Mesendoderm (in vitro differentiated cells): ENCODE data around the gene BAZ2B.
A peak's percentile ranks its signal among the peaks of the same experiment; 100 is the strongest.

Experiments
- DNase-seq: peaks from one replicate; pipeline ENCODE4 v3.0.0; 2013
- H2AK5ac ChIP-seq: 2 replicates; pipeline ENCODE4 v1.6.1; 2013; ENCODE audit warnings: low read length, inconsistent platforms
- H2BK120ac ChIP-seq: 2 replicates; pipeline ENCODE4 v1.6.1; 2013; ENCODE audit warnings: low read depth, mild to moderate bottlenecking, low read length, moderate library complexity, mixed read lengths
- H2BK15ac ChIP-seq: replicated peaks from 2 replicates; pipeline ENCODE4 v1.6.1; 2013; ENCODE audit warnings: low read depth, mild to moderate bottlenecking, moderate library complexity
- H2BK5ac ChIP-seq: 2 replicates; pipeline ENCODE4 v1.6.1; 2013; ENCODE audit warnings: low read length, inconsistent platforms
- H3K18ac ChIP-seq: 2 replicates; pipeline ENCODE4 v1.6.1; 2013; ENCODE audit warnings: mild to moderate bottlenecking, low read length, mixed read lengths
- H3K23ac ChIP-seq: one replicate; pipeline ENCODE4 v1.6.1; 2013; ENCODE audit warnings: low read length
- H3K27ac ChIP-seq: 2 replicates; pipeline ENCODE4 v1.5.1; 2013; ENCODE audit warnings: low read depth, mild to moderate bottlenecking, inconsistent platforms, low read length, moderate library complexity
- H3K27me3 ChIP-seq: 2 replicates; pipeline ENCODE4 v1.6.1; 2013; ENCODE audit warnings: low read length, control low read depth, mild to moderate bottlenecking, inconsistent platforms; ENCODE audit not compliant: insufficient read depth, poor library complexity
- H3K36me3 ChIP-seq: 2 replicates; pipeline ENCODE4 v1.6.1; 2013; ENCODE audit warnings: low read length, inconsistent platforms; ENCODE audit not compliant: control insufficient read depth, insufficient read depth
- H3K4ac ChIP-seq: one replicate; pipeline ENCODE4 v1.6.1; 2013; ENCODE audit warnings: low read depth, mild to moderate bottlenecking, low read length, moderate library complexity
- H3K4me1 ChIP-seq: 2 replicates; pipeline ENCODE4 v1.6.1; 2013; ENCODE audit warnings: low read depth, low read length, inconsistent platforms; ENCODE audit not compliant: control insufficient read depth
- H3K4me2 ChIP-seq: 2 replicates; pipeline ENCODE4 v1.6.1; 2013; ENCODE audit warnings: low read length
- H3K4me3 ChIP-seq: 2 replicates; pipeline ENCODE4 v1.5.1; 2013; ENCODE audit warnings: mild to moderate bottlenecking, low read length
- H3K56ac ChIP-seq: one replicate; pipeline ENCODE4 v1.6.1; 2013; ENCODE audit warnings: low read length
- H3K79me1 ChIP-seq: 2 replicates; pipeline ENCODE4 v1.6.1; 2013; ENCODE audit warnings: low read length, inconsistent platforms
- H3K79me2 ChIP-seq: 2 replicates; pipeline ENCODE4 v1.6.1; 2013; ENCODE audit warnings: mild to moderate bottlenecking, low read length; ENCODE audit not compliant: control insufficient read depth, insufficient read depth
- H3K9ac ChIP-seq: 2 replicates; pipeline ENCODE4 v1.6.1; 2013; ENCODE audit warnings: low read length, inconsistent platforms
- H4K5ac ChIP-seq: one replicate; pipeline ENCODE4 v1.6.1; 2013; ENCODE audit warnings: low read length
- H4K8ac ChIP-seq: one replicate; pipeline ENCODE4 v1.6.1; 2013; ENCODE audit warnings: low read depth, mild to moderate bottlenecking, control low read depth, low read length, moderate library complexity
- WGBS: extraction: QIAGEN DNeasy Blood & Tissue Kit; methylation state at CpG from one replicate; pipeline ENCODE4 v1.1.7; 2013; ENCODE audit warnings: low lambda C conversion rate, missing lambda C conversion rate; ENCODE audit not compliant: insufficient coverage; ENCODE audit errors: extremely low coverage; 5-methylcytosine and 5-hydroxymethylcytosine counted together

Gene BAZ2B

GRCh38 chr2:159476329-159476728, 140.0 kb downstream of the BAZ2B start:
- no peaks in the 10 kb centered on the region for H3K36me3 ChIP-seq
- no peaks in the 10 kb centered on the region for H3K79me2 ChIP-seq
- no peak overlapping the region for H2BK5ac ChIP-seq
- H3K27me3 ChIP-seq = no peaks in the 10 kb centered on the region
- DNase-seq = no peak
- no peak overlapping the region for H3K23ac ChIP-seq
- H3K4me3 ChIP-seq = no peak overlapping the region
- no peak overlapping the region for H2BK15ac ChIP-seq
- no peak overlapping the region for H3K18ac ChIP-seq
- no peak overlapping the region for H3K56ac ChIP-seq
- WGBS = no CpG with 5 or more reads among the region's 2 CpGs
- H4K8ac ChIP-seq = no peak overlapping the region
- H2AK5ac ChIP-seq = no peak overlapping the region
- H3K4me1 ChIP-seq = no peaks in the 10 kb centered on the region
- H4K5ac ChIP-seq = no peak overlapping the region
- H2BK120ac ChIP-seq = no peak overlapping the region
- H3K4ac ChIP-seq = no peak overlapping the region
- no peak overlapping the region for H3K27ac ChIP-seq
- no peaks in the 10 kb centered on the region for H3K79me1 ChIP-seq
- H3K4me2 ChIP-seq = no peak overlapping the region
- no peak overlapping the region for H3K9ac ChIP-seq

GRCh38 chr2:159475793-159476192, 140.6 kb downstream of the BAZ2B start:
- no peaks in the 10 kb centered on the region for H3K4me1 ChIP-seq
- WGBS = no CpG with 5 or more reads among the region's 4 CpGs
- peak; percentile 2 for DNase-seq
- H2BK5ac ChIP-seq = no peak overlapping the region
- no peaks in the 10 kb centered on the region for H3K27me3 ChIP-seq
- no peaks in the 10 kb centered on the region for H3K79me2 ChIP-seq
- no peak overlapping the region for H3K4me2 ChIP-seq
- H3K18ac ChIP-seq = no peak overlapping the region
- H3K9ac ChIP-seq = no peak overlapping the region
- H4K5ac ChIP-seq = no peak overlapping the region
- no peak overlapping the region for H3K4ac ChIP-seq
- H2BK120ac ChIP-seq = no peak overlapping the region
- no peak overlapping the region for H3K23ac ChIP-seq
- no peak overlapping the region for H2BK15ac ChIP-seq
- no peak overlapping the region for H3K56ac ChIP-seq
- no peaks in the 10 kb centered on the region for H3K36me3 ChIP-seq
- H3K79me1 ChIP-seq = no peaks in the 10 kb centered on the region
- H2AK5ac ChIP-seq = no peak overlapping the region
- H4K8ac ChIP-seq = no peak overlapping the region
- no peak overlapping the region for H3K4me3 ChIP-seq
- no peak overlapping the region for H3K27ac ChIP-seq

- Histone ChIP-seq H3K4ac (no peak overlapping the region), H3K23ac (no peak overlapping the region), H4K5ac (no peak overlapping the region), H3K27ac (no peak overlapping the region), H3K4me2 (no peak overlapping the region), H4K8ac (no peak overlapping the region), H2BK15ac (no peak overlapping the region), H3K4me3 (no peak overlapping the region), H3K4me1 (no peaks in the 10 kb centered on the region), H2BK120ac (no peak overlapping the region), H3K36me3 (no peaks in the 10 kb centered on the region), H2BK5ac (no peak overlapping the region), H3K9ac (no peak overlapping the region), H3K56ac (no peak overlapping the region), H3K79me2 (no peaks in the 10 kb centered on the region), H2AK5ac (no peak overlapping the region), H3K18ac (no peak overlapping the region), H3K27me3 (no peaks in the 10 kb centered on the region), H3K79me1 (no peaks in the 10 kb centered on the region)
- WGBS = no CpG with 5 or more reads among the region's 2 CpGs
- DNase-seq = no peak
Measured at GRCh38 chr2:159471340-159471739, 145.0 kb downstream of the BAZ2B start.

- Histone ChIP-seq H3K27me3 (no peaks in the 10 kb centered on the region), H3K4me2 (no peak overlapping the region), H3K23ac (no peak overlapping the region), H3K56ac (no peak overlapping the region), H3K36me3 (no peaks in the 10 kb centered on the region), H4K8ac (no peak overlapping the region), H3K79me1 (no peaks in the 10 kb centered on the region), H2BK5ac (no peak overlapping the region), H2BK15ac (no peak overlapping the region), H3K27ac (no peak overlapping the region), H2AK5ac (no peak overlapping the region), H2BK120ac (no peak overlapping the region), H3K79me2 (no peaks in the 10 kb centered on the region), H3K18ac (no peak overlapping the region), H3K4me3 (no peak overlapping the region), H3K9ac (no peak overlapping the region), H3K4ac (no peak overlapping the region), H4K5ac (no peak overlapping the region), H3K4me1 (no peaks in the 10 kb centered on the region)
- no CpG with 5 or more reads among the region's 2 CpGs for WGBS
- no peak for DNase-seq
Measured at GRCh38 chr2:159468257-159468656, 148.1 kb downstream of the BAZ2B start.

- H3K79me1 ChIP-seq = no peaks in the 10 kb centered on the region
Measured at GRCh38 chr2:159462961-159463360, 153.4 kb downstream of the BAZ2B start.

GRCh38 chr2:159462201-159462785, 154.1 kb downstream of the BAZ2B start:
- H2BK5ac ChIP-seq = no peak overlapping the region
- DNase-seq = no peak
- H3K23ac ChIP-seq = no peak overlapping the region
- H4K5ac ChIP-seq = no peak overlapping the region
- H3K56ac ChIP-seq = no peak overlapping the region
- no peak overlapping the region for H3K4ac ChIP-seq
- H3K4me1 ChIP-seq = no peaks in the 10 kb centered on the region
- no peak overlapping the region for H2AK5ac ChIP-seq
- H3K9ac ChIP-seq = no peak overlapping the region
- WGBS = no CpG with 5 or more reads among the region's 9 CpGs
- H3K79me2 ChIP-seq = no peaks in the 10 kb centered on the region
- H3K18ac ChIP-seq = no peak overlapping the region
- H2BK120ac ChIP-seq = no peak overlapping the region
- H3K36me3 ChIP-seq = no peaks in the 10 kb centered on the region
- no peaks in the 10 kb centered on the region for H3K79me1 ChIP-seq
- H3K4me2 ChIP-seq = no peak overlapping the region
- no peak overlapping the region for H4K8ac ChIP-seq
- H3K4me3 ChIP-seq = no peak overlapping the region
- H2BK15ac ChIP-seq = no peak overlapping the region
- no peaks in the 10 kb centered on the region for H3K27me3 ChIP-seq
- H3K27ac ChIP-seq = no peak overlapping the region

More at GRCh38 chr2:159462961-159463360, 153.4 kb downstream of the BAZ2B start:
- no peak overlapping the region for H2BK5ac ChIP-seq
- DNase-seq = no peak
- H3K27ac ChIP-seq = no peak overlapping the region
- H3K9ac ChIP-seq = no peak overlapping the region
- H3K18ac ChIP-seq = no peak overlapping the region
- no peak overlapping the region for H3K23ac ChIP-seq
- no CpG with 5 or more reads among the region's 7 CpGs for WGBS
- H3K36me3 ChIP-seq = no peaks in the 10 kb centered on the region
- H3K4ac ChIP-seq = no peak overlapping the region
- H3K4me1 ChIP-seq = no peaks in the 10 kb centered on the region
- no peak overlapping the region for H3K4me2 ChIP-seq
- H2AK5ac ChIP-seq = no peak overlapping the region
- no peak overlapping the region for H4K5ac ChIP-seq
- H4K8ac ChIP-seq = no peak overlapping the region
- no peaks in the 10 kb centered on the region for H3K27me3 ChIP-seq
- H3K56ac ChIP-seq = no peak overlapping the region
- H2BK120ac ChIP-seq = no peak overlapping the region
- no peak overlapping the region for H3K4me3 ChIP-seq
- no peak overlapping the region for H2BK15ac ChIP-seq
- H3K79me2 ChIP-seq = no peaks in the 10 kb centered on the region
